SJCRH30 (cell line): Measurements from ENCODE around the gene OR9A2. TPM values are rescaled to one million over a fixed set of nuclear protein-coding genes. Genes with fewer than 3 reads are reported as not detected.

Experiments
- DNase-seq, 2 experiments: peaks; one replicate each; pipeline ENCODE4 v3.0.0-alpha.2; 2015 to 2020
- H3K27ac ChIP-seq: fragments of 250-450 bp; sonication (Bioruptor Pico); 2 replicates; pipeline ENCODE4 v1.5.1; 2020; ENCODE audit warnings: mild to moderate bottlenecking, moderate library complexity
- H3K27me3 ChIP-seq: fragments of 250-450 bp; sonication (Bioruptor Pico); 2 replicates; pipeline ENCODE4 v1.5.1; 2020; ENCODE audit warnings: mild to moderate bottlenecking, moderate library complexity
- H3K36me3 ChIP-seq: fragments of 250-450 bp; sonication (Bioruptor Pico); 2 replicates; pipeline ENCODE4 v1.5.1; 2020; ENCODE audit warnings: mild to moderate bottlenecking, moderate library complexity
- H3K4me1 ChIP-seq: fragments of 250-450 bp; sonication (Bioruptor Pico); 2 replicates; pipeline ENCODE4 v1.5.1; 2020; ENCODE audit warnings: mild to moderate bottlenecking, moderate library complexity
- H3K4me3 ChIP-seq: fragments of 250-450 bp; sonication (Bioruptor Pico); 2 replicates; pipeline ENCODE4 v1.5.1; 2020; ENCODE audit warnings: mild to moderate bottlenecking, moderate library complexity
- H3K9me3 ChIP-seq: fragments of 250-450 bp; sonication (Bioruptor Pico); replicated peaks from 2 replicates; pipeline ENCODE4 v1.5.1; 2020; ENCODE audit warnings: mild to moderate bottlenecking, moderate library complexity
- total RNA-seq: library from RNA; depleted of rRNA; stranded (reverse); fragments of >200 nt; shearing (Covaris generic); gene quantifications from 2 replicates; pipeline ENCODE4 v1.2.3, GENCODE V29; 2014

Gene OR9A2
- total RNA-seq, 1 experiment from 2014 or later = not detected

DNA sequence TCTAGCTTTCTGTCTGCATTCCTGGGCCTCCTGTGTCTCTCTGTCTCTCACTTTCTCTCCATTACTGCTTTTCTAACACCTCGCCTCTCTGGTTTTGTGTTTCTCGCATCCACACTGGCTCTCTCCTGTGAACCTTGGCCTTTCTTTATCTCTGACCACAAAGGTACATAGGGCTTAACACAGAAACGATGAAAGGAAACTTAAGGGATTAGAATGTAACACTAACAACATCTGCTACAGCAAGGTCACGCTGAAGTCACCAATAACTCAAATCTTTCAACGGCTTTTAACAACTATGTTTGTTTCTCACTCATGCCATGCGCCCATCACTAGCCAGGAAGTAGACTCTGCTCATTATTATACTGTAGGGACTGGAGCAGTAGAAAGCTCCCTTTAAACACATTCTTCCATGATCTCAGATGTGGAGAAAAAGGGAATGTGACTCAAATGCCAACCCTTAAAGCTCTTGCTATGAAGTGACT, 15.9 kb upstream of the OR9A2 start:
- no peak for DNase-seq
- Histone ChIP-seq H3K27me3 (no peaks in the 10 kb centered on the region), H3K9me3 (no peaks in the 10 kb centered on the region), H3K4me3 (no peak overlapping the region), H3K36me3 (no peaks in the 10 kb centered on the region), H3K27ac (no peak overlapping the region), H3K4me1 (peaks cover 5% of the 10 kb centered on the region; the same call in 1 of the 2 replicates)

DNA sequence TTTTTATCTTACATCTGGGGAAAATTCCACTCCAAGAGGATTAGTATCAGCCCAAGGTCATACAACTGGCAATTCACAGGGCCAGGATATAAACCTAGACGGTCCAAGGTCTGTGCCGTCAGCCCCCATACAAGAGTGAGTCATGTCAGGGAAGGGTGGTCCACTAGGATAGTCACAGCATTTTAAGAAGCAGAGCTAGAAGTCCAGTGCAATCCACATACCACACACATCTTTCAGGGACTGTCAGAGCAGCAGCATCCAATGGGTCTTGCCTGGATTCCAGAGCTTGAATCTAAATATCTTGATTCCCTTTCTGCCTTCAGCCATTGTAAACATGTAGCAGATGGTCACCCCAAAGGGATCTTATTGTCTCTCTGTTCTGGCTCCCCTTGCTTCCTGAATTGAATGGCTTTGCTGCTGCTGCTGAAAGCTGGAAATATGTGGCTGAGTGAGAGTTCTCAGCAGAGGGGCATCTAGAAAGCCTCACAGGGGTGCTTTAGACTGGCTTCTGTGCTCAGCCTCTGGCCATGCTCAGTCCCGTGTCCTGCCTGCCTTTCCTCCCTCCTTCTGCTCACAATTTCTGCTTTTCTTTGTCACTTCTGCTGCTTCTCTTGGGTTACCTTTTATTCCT, 15.3 kb upstream of the OR9A2 start:
- no peaks in the 10 kb centered on the region for H3K9me3 ChIP-seq
- no peaks in the 10 kb centered on the region for H3K36me3 ChIP-seq
- DNase-seq = no peak
- no peaks in the 10 kb centered on the region for H3K27me3 ChIP-seq
- H3K4me3 ChIP-seq = no peak overlapping the region
- H3K27ac ChIP-seq = no peak overlapping the region
- peaks cover 5% of the 10 kb centered on the region; the same call in 1 of the 2 replicates for H3K4me1 ChIP-seq

DNA sequence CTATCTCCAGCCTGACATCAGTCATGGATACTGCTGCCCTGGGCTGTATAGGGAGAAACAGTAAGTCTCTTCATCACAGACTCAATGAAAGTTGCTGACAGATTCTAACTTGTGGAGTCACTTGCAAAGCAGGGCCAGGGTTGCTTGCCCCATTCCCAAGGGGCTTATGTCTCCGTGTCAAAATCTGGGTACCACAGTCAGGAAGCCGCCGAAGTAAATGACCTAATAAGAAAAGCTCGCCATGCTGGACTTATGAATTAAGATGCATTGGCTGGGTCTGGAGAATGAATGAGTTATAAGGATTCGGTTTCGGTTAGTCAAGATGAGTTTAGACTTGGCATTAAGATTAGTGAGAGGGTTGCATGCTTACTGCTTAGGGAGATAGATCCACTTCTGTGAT, 14.4 kb upstream of the OR9A2 start:
- DNase-seq = no peak
- Histone ChIP-seq H3K4me3 (no peak overlapping the region), H3K36me3 (no peaks in the 10 kb centered on the region), H3K27me3 (no peaks in the 10 kb centered on the region), H3K27ac (no peak overlapping the region), H3K9me3 (no peaks in the 10 kb centered on the region), H3K4me1 (peaks cover 5% of the 10 kb centered on the region; the same call in 1 of the 2 replicates)

DNA sequence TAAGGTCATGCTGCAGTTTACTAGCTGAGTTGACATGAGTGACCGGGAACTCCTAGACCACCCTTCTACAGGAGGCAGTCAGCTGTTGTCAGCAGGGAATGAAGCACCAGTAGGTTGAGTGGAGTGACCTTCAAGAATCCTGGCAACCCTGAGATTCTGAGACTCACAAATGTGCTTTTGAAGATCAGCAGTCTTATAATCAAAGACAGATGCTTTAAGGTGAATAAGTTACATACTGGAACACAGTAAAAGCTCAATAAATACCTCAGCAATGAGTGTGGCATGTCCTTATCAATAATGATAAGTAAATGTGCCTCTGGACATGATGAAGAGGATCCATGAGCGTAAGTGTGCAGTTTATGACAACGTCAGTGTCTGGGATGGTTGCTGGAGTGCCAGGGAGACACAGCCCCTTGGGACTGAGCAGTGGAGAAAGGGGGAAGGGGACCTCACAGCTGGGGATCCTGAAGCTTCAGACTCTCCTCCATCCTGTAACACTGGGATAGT, 13.3 kb upstream of the OR9A2 start:
- H3K4me1 ChIP-seq = peaks cover 3% of the 10 kb centered on the region; the same call in 1 of the 2 replicates
- no peaks in the 10 kb centered on the region for H3K9me3 ChIP-seq
- no peaks in the 10 kb centered on the region for H3K36me3 ChIP-seq
- H3K4me3 ChIP-seq = no peak overlapping the region
- no peak overlapping the region for H3K27ac ChIP-seq
- no peak for DNase-seq
- no peaks in the 10 kb centered on the region for H3K27me3 ChIP-seq

DNA sequence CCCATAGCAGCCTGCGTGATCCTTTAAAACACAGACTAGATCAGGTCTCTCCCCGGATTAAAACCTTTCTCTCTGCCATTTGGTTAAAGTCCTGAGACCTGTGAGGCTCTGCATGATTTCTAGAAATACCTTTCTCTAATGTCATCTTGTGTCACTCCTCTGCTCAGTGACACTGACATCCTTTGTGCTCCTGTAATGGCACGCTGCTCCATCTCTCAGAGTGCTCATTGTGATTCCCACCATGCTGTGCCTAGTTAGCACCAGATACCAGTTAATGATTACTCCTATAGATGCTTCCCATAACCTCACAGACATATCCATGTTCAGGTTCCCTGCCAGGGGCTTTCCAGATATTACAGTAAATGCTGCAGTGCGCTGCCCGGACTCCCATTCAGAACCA, 11.7 kb upstream of the OR9A2 start:
- Histone ChIP-seq H3K9me3 (no peaks in the 10 kb centered on the region), H3K27ac (no peak overlapping the region), H3K36me3 (no peaks in the 10 kb centered on the region), H3K27me3 (no peaks in the 10 kb centered on the region), H3K4me3 (no peak overlapping the region), H3K4me1 (peaks cover 3% of the 10 kb centered on the region; the same call in 1 of the 2 replicates)
- DNase-seq = no peak

DNA sequence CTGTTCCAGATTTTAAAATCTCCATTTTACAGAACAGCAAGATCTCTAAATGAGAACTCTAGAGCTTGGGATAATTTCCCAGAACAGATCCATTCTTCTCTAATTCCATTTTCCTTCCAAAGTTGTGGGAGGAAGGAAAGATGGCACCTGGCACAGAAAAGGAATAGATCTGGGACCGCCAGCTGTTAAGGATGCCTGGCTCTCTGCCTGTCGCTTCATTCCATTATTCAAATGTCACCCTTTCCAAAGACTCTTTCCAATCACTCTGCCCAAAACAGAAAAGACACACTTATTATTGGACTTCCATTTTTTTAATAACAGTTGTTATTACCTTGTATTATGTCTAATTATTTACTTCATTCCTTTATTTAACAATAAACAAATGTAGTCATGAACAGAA, 751 bp upstream of the OR9A2 start:
- Histone ChIP-seq H3K36me3 (no peaks in the 10 kb centered on the region), H3K27me3 (no peaks in the 10 kb centered on the region; the same call in 1 of the 2 replicates), H3K4me1 (no peaks in the 10 kb centered on the region), H3K4me3 (no peak overlapping the region), H3K9me3 (no peaks in the 10 kb centered on the region), H3K27ac (no peak overlapping the region)
- no peak for DNase-seq

DNA sequence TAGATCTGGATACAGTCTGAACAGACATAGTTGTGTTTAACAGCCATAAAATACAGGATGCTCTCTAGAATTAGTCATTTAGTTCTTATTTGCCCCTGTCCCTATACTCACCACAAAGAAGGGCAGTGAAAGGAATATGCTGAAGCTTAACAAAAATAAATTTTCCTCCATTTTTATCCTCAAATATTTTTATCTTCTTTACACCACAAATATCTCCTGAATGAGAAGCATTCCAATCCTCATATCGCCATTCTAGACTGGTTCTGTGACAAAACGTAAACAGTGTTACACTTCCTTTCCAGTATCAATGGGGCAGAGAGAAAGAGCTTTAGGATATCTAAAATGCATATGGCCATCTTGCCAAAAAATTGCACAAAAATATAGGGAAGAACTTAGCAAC, 1.6 kb downstream of the OR9A2 start:
- no peaks in the 10 kb centered on the region; the same call in 1 of the 2 replicates for H3K27me3 ChIP-seq
- H3K36me3 ChIP-seq = no peaks in the 10 kb centered on the region
- no peak overlapping the region for H3K4me3 ChIP-seq
- H3K4me1 ChIP-seq = no peaks in the 10 kb centered on the region
- H3K27ac ChIP-seq = no peak overlapping the region
- no peaks in the 10 kb centered on the region for H3K9me3 ChIP-seq
- no peak for DNase-seq

DNA sequence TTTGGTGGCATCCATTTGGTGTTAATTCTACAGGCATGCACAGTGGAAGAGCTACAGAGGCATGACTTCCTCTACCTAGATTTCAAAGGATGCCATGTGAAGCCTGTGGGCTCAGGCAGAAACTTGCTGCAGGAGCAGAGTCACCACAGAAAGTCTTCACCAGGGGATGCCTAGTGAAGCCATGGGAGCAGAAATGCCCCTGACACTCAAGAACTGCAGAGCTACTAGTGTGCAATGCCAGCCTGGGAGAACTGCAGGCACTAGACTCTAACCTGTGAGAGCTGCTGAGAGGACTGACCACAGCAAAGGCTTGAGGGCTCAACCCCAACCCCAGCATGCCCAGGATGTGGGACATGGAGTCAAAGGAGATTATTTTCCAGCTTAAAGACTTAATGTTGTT, 3.9 kb downstream of the OR9A2 start:
- no peak overlapping the region for H3K4me3 ChIP-seq
- H3K27me3 ChIP-seq = no peaks in the 10 kb centered on the region
- H3K4me1 ChIP-seq = no peaks in the 10 kb centered on the region
- H3K36me3 ChIP-seq = no peaks in the 10 kb centered on the region
- no peak for DNase-seq
- H3K9me3 ChIP-seq = no peaks in the 10 kb centered on the region
- H3K27ac ChIP-seq = no peak overlapping the region

DNA sequence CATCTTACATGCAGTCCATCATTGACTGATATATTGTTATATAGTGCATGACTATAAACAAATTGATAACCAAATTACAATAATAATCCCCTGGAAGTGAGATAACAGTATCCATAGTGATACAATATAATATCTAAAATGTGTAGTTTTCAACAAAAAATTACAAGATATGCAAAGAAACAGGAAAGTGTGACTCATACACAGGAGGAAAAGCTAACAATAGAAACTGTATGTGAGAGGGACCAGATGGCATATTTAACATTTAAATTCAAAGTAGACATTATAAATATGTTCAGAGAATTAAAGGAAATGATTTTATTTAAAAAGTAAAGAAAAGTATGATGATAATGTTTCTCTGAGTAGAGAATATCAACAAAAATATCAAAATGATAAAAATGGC, 8.0 kb downstream of the OR9A2 start:
- H3K27ac ChIP-seq = no peak overlapping the region
- H3K4me1 ChIP-seq = peaks cover 17% of the 10 kb centered on the region; the same call in 1 of the 2 replicates
- DNase-seq = no peak

DNA sequence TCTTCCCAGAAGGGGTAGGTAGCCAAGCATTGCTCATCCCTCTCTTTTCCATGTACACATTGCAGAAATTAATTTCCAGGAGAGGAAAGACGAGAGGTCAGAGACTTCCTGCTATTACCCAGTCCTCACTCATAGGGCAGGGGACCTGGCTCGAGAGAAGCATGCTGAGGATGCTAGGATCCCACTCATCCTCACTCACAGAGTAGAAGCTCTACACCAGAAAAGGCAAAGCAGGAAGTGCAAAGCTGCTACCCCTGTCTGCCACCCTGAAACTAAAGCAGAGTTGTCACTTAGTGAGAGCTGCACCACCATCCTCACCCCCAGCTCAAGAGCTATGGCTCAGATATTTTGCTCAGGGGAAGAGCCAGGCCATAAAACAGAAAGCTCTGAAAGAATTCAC, 9.9 kb downstream of the OR9A2 start:
- H3K27me3 ChIP-seq = no peaks in the 10 kb centered on the region; the same call in 1 of the 2 replicates
- no peaks in the 10 kb centered on the region for H3K9me3 ChIP-seq
- H3K4me3 ChIP-seq = no peak overlapping the region
- no peak overlapping the region; the same call in 1 of the 2 replicates for H3K27ac ChIP-seq
- no peaks in the 10 kb centered on the region for H3K36me3 ChIP-seq
- no peak for DNase-seq
- peaks cover 20% of the 10 kb centered on the region; the same call in 1 of the 2 replicates for H3K4me1 ChIP-seq

More for the DNA sequence above, 8.0 kb downstream of the OR9A2 start:
- H3K4me3 ChIP-seq = no peak overlapping the region
- H3K9me3 ChIP-seq = no peaks in the 10 kb centered on the region
- no peaks in the 10 kb centered on the region for H3K36me3 ChIP-seq
- H3K27me3 ChIP-seq = no peaks in the 10 kb centered on the region; the same call in 1 of the 2 replicates

DNA sequence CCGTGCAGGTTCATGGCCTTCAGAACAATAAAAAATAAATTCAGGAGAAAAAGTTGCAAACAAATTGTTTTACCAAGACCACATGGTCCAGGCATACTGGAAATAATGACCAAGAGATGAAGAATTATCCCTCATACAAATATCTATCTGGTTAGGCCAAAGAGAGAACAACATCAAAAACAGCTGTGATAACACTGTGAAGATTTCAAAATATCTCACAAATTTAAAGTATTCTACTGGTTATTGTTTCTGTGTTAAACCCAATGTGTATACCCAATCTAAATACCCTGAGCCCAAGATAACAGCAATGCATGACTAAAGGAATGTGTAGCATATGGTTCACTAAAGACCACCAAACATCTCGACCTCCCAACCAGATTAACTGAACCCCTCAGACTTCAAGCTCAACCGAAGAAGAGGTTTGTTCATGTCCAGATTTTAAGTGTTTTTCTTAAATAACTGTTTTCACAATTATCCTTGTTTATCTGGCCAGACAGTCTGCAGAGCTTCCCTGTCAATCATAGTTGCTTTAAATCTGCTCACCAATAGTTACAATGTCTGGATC, 10.9 kb downstream of the OR9A2 start:
- DNase-seq = no peak
- no peaks in the 10 kb centered on the region for H3K36me3 ChIP-seq
- H3K27me3 ChIP-seq = no peaks in the 10 kb centered on the region; the same call in 1 of the 2 replicates
- no peaks in the 10 kb centered on the region for H3K9me3 ChIP-seq
- peaks cover 20% of the 10 kb centered on the region; the same call in 1 of the 2 replicates for H3K4me1 ChIP-seq
- H3K27ac ChIP-seq = peak overlapping the region; percentile 18; the same call in 1 of the 2 replicates
- H3K4me3 ChIP-seq = no peak overlapping the region

DNA sequence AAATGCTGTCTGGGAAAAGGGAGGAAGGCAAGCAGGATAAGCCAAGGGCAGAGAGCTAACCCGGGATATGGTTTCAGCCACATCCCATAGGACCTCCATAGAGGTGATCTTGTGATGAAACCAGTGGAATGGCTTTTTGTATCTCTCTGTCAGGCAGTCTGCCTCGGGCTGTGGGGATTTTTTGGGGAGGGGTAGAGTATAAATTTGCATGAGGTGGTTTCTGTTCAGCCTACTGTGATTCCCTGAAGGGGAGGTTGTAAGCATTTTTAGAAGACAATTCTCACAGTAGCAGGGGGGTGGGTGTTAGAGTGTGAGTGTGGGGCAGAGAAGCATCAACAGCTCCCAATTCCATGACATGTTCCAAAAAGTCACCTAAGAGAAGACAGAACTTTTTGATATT, 11.8 kb downstream of the OR9A2 start:
- DNase-seq = no peak
- Histone ChIP-seq H3K36me3 (no peaks in the 10 kb centered on the region), H3K27me3 (no peaks in the 10 kb centered on the region; the same call in 1 of the 2 replicates), H3K9me3 (no peaks in the 10 kb centered on the region), H3K4me3 (no peak overlapping the region), H3K4me1 (peaks cover 20% of the 10 kb centered on the region; the same call in 1 of the 2 replicates), H3K27ac (no peak overlapping the region; the same call in 1 of the 2 replicates)

DNA sequence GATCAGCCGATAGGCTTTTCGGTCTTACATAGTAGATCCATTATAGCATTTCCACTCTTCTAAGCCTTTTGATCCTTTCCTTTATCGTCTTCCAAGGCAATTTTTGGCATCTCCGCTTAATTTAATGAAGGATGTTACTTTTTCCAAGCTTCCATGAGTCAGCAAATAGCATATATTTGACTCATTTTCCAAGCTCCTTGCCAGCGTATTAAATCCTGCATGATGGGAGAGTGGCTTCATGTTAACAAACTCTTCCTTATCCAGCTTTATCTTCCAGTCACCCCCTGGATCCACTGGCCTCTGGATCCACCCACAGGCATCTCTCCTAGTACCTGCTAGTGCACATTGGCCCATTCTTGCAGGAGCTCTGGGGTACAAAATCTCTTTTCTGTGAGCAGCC, 13.0 kb downstream of the OR9A2 start:
- Histone ChIP-seq H3K4me3 (no peak overlapping the region), H3K9me3 (no peaks in the 10 kb centered on the region)

DNA sequence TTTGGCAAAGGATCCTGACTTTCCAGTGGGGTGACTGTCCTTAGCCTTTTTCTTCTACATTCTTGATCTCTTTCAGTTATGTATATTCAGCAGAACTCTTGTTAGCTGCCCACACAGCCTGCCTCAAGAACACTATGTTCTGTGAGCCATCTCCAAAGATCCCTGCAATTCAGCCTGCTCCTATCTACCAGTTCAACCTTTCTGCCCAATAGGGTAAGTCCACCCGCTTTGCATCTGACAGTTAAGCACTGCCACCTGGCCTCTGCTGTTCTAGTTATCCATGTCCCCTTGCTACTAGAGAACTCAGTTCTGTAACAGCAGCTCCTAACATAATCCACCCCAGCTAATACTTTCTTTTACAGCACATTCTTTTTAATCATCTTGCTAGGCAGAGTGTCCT, 13.5 kb downstream of the OR9A2 start:
- no peaks in the 10 kb centered on the region; the same call in 1 of the 2 replicates for H3K27me3 ChIP-seq
- H3K4me1 ChIP-seq = peaks cover 20% of the 10 kb centered on the region; the same call in 1 of the 2 replicates
- H3K36me3 ChIP-seq = no peaks in the 10 kb centered on the region
- H3K9me3 ChIP-seq = no peaks in the 10 kb centered on the region
- no peak overlapping the region for H3K27ac ChIP-seq
- H3K4me3 ChIP-seq = no peak overlapping the region
- no peak for DNase-seq

More for the DNA sequence above, 13.0 kb downstream of the OR9A2 start:
- DNase-seq = no peak
- Histone ChIP-seq H3K36me3 (no peaks in the 10 kb centered on the region), H3K4me1 (peaks cover 20% of the 10 kb centered on the region; the same call in 1 of the 2 replicates), H3K27me3 (no peaks in the 10 kb centered on the region; the same call in 1 of the 2 replicates), H3K27ac (no peak overlapping the region)

DNA sequence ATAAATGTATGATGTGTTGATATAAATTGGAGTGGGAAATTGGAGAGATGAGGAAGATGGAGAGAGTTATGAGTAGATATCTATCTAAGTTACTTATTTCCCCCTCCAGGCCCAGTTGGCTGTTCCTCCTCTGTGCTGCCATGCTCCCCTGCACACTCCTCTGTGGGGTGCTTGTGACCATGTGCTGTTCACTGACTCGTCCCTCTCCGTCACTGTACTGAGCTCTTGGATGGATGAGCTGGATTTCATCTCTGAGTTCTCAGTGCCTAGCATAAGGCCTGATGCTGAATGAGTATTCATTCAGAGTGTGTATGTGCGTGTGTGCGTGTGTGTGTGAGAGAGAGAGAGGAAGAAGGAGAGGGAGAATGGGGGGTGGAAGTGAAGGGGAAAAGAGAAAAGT, 14.5 kb downstream of the OR9A2 start:
- DNase-seq = no peak
- H3K27me3 ChIP-seq = no peaks in the 10 kb centered on the region; the same call in 1 of the 2 replicates
- no peak overlapping the region for H3K4me3 ChIP-seq
- H3K4me1 ChIP-seq = peaks cover 20% of the 10 kb centered on the region; the same call in 1 of the 2 replicates
- no peaks in the 10 kb centered on the region for H3K36me3 ChIP-seq
- H3K9me3 ChIP-seq = no peaks in the 10 kb centered on the region
- no peak overlapping the region for H3K27ac ChIP-seq
